ENCODE data around the gene ATP8A1.

GRCh38 chr4:42568610-42569207, 88.2 kb downstream of the ATP8A1 start:
- TF ChIP-seq CTCF (IDR thresholded peaks at IDR 0.05) (peak; percentile 36 to 63), EP300 (IDR thresholded peaks at IDR 0.05) (no peak), POLR2A (IDR thresholded peaks at IDR 0.05) (no peak), POLR2AphosphoS5 (IDR thresholded peaks at IDR 0.05) (no peak)
